ENCODE results near the gene OR56A5. TPM values are rescaled to one million over a fixed set of nuclear protein-coding genes. Genes with fewer than 3 reads are reported as not detected.

Gene OR56A5
- total RNA-seq, 1 donor from 2014 or later: 0.31 TPM

GRCh38 chr11:5933116-5933515 is 35.2 kb downstream of the OR56A5 start:
- DNase-seq (ENCODE audit: low spot score in 2 of 2, unreplicated experiment in 2 of 2): no peak

GRCh38 chr11:5932671-5933070 is 35.6 kb downstream of the OR56A5 start:
- no peaks in the 10 kb centered on the region for H3K36me3 Mint-ChIP-seq
- DNase-seq (ENCODE audit: low spot score in 2 of 2, unreplicated experiment in 2 of 2): no peak
- H3K27me3 Mint-ChIP-seq (ENCODE audit: low read depth): no peaks in the 10 kb centered on the region
- H3K4me1 Mint-ChIP-seq: no peaks in the 10 kb centered on the region
- no peak overlapping the region for H3K4me3 Mint-ChIP-seq
- no peak for TF ChIP-seq CTCF (IDR thresholded peaks at IDR 0.05; ENCODE audit: unreplicated experiment)
- H3K27ac Mint-ChIP-seq: no peak overlapping the region
- peaks cover 73% of the 10 kb centered on the region for H3K9me3 Mint-ChIP-seq

More at GRCh38 chr11:5933116-5933515, 35.2 kb downstream of the OR56A5 start:
- Mint-ChIP-seq H3K9me3 (peaks cover 77% of the 10 kb centered on the region), H3K4me3 (no peak overlapping the region), H3K27me3 (ENCODE audit: low read depth) (no peaks in the 10 kb centered on the region), H3K36me3 (no peaks in the 10 kb centered on the region), H3K27ac (no peak overlapping the region), H3K4me1 (no peaks in the 10 kb centered on the region)
- TF ChIP-seq CTCF (IDR thresholded peaks at IDR 0.05; ENCODE audit: unreplicated experiment): no peak

- no peak for DNase-seq (ENCODE audit: low spot score in 2 of 2, unreplicated experiment in 2 of 2)
- Mint-ChIP-seq H3K27ac (no peak overlapping the region), H3K27me3 (ENCODE audit: low read depth) (no peaks in the 10 kb centered on the region), H3K4me1 (no peaks in the 10 kb centered on the region), H3K4me3 (no peak overlapping the region), H3K9me3 (peaks cover 65% of the 10 kb centered on the region), H3K36me3 (no peaks in the 10 kb centered on the region)
- no peak for TF ChIP-seq CTCF (IDR thresholded peaks at IDR 0.05; ENCODE audit: unreplicated experiment)
Measured at GRCh38 chr11:5931061-5931460, 37.2 kb downstream of the OR56A5 start.

GRCh38 chr11:5930614-5931013 is 37.7 kb downstream of the OR56A5 start:
- H3K9me3 Mint-ChIP-seq: peaks cover 65% of the 10 kb centered on the region

GRCh38 chr11:5929571-5930368 is 38.5 kb downstream of the OR56A5 start:
- no peaks in the 10 kb centered on the region for H3K36me3 Mint-ChIP-seq
- no peak overlapping the region for H3K27ac Mint-ChIP-seq
- H3K9me3 Mint-ChIP-seq: peaks cover 68% of the 10 kb centered on the region
- no peak for TF ChIP-seq CTCF (IDR thresholded peaks at IDR 0.05; ENCODE audit: unreplicated experiment)
- H3K27me3 Mint-ChIP-seq (ENCODE audit: low read depth): no peaks in the 10 kb centered on the region
- no peak overlapping the region for H3K4me3 Mint-ChIP-seq
- no peak for DNase-seq (ENCODE audit: low spot score in 2 of 2, unreplicated experiment in 2 of 2)
- no peaks in the 10 kb centered on the region for H3K4me1 Mint-ChIP-seq

More at GRCh38 chr11:5930614-5931013, 37.7 kb downstream of the OR56A5 start:
- no peak for TF ChIP-seq CTCF (IDR thresholded peaks at IDR 0.05; ENCODE audit: unreplicated experiment)
- DNase-seq (ENCODE audit: low spot score in 2 of 2, unreplicated experiment in 2 of 2): no peak
- Mint-ChIP-seq H3K4me1 (no peaks in the 10 kb centered on the region), H3K36me3 (no peaks in the 10 kb centered on the region), H3K4me3 (no peak overlapping the region), H3K27ac (no peak overlapping the region), H3K27me3 (ENCODE audit: low read depth) (no peaks in the 10 kb centered on the region)

Data from mesothelial cell of epicardium (in vitro differentiated cells).